Tibial nerve (tissue), 4 donors: ENCODE measurements around the gene FAM236B. TPM values are rescaled to one million over a fixed set of nuclear protein-coding genes. Genes with fewer than 3 reads are reported as not detected.
"Not testable (repeated sequence)": the region's sequence is repeated elsewhere in the genome, so short reads cannot be mapped to it uniquely, and the experiment has no call there.

Source experiments
- DNase-seq, 2 donors: peaks; one replicate each; pipeline ENCODE4 v3.0.0-alpha.2; 2019; ENCODE audit warnings: low spot score in 2 of 2
- H3K27ac ChIP-seq, 4 donors: fragments of 200-600 bp; sonication (generic) in 3 of 4; one replicate each; pipeline ENCODE4 v1.5.1; 2017 to 2019; ENCODE audit warnings: mild to moderate bottlenecking in 1 of 4
- H3K27me3 ChIP-seq, 2 donors: fragments of 200-600 bp; sonication (generic) in 1 of 2; one replicate each; pipeline versions ENCODE4 v1.5.1 to v1.6.0; 2017 to 2019
- H3K36me3 ChIP-seq, 3 donors: fragments of 200-600 bp; sonication (generic); one replicate each; pipeline ENCODE4 v1.5.1; 2018 to 2019
- H3K4me1 ChIP-seq, 4 donors: fragments of 200-600 bp; sonication (generic) in 3 of 4; one replicate each; pipeline ENCODE4 v1.5.1; 2017 to 2019
- H3K4me3 ChIP-seq, 4 donors: fragments of 200-600 bp; sonication (generic) in 3 of 4; one replicate each; pipeline ENCODE4 v1.5.1; 2017 to 2019; ENCODE audit warnings: mild to moderate bottlenecking in 1 of 4, moderate library complexity in 1 of 4
- H3K9me3 ChIP-seq, 4 donors: fragments of 200-600 bp; sonication (generic) in 3 of 4; one replicate each; pipeline ENCODE4 v1.5.1; 2017 to 2019
- WGBS, 2 donors: methylation state at CpG; one replicate each; pipeline ENCODE4 v1.1.5; 2018; 5-methylcytosine and 5-hydroxymethylcytosine counted together
- total RNA-seq, 4 donors: library from RNA; depleted of rRNA; stranded (reverse); fragments of >200 nt; gene quantifications; one replicate each; pipeline ENCODE4 v1.1.0, GENCODE V29; 2016

The FAM236B gene
- not detected for total RNA-seq

GRCh38 chrX:72782560-72782959 is at the start of gene FAM236B:
TSS of gene FAM236B (minus strand) at chrX:72782660. CDS start at chrX:72782560, 100 bp downstream.
- not testable (repeated sequence) for H3K9me3 ChIP-seq, DNase-seq, H3K36me3 ChIP-seq, H3K27me3 ChIP-seq, H3K27ac ChIP-seq, H3K4me1 ChIP-seq, H3K4me3 ChIP-seq
- WGBS, 2 donors = no CpG with 5 or more reads among the region's 15 CpGs

GRCh38 chrX:72830701-72831100 is 48.2 kb upstream of the FAM236B start:
- not testable (repeated sequence) for H3K27me3 ChIP-seq, DNase-seq, H3K4me3 ChIP-seq, H3K4me1 ChIP-seq, H3K36me3 ChIP-seq, H3K9me3 ChIP-seq, H3K27ac ChIP-seq
- WGBS, 2 donors = no CpG with 5 or more reads among the region's 13 CpGs

DNA sequence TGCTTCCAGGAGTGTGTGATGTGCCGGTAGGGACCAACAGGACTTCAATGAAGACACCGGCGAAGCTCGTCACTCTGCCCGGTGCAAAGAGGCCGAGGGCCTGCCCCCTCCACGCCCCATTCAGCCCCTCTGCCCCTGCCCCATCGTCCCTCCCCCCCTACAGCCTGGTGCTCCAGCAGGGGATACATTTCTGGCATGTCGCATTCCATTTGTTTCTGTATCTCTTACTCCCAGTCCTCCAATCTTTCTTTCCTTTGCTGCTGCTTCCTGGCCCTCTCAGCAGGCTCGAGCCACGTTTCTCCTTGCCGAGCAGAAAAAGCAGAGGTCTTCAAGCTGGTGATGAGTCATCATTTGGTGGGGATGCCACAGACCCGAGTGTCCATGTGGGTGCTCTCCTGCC is 25.6 kb upstream of the FAM236B start, which contains the start of gene FAM236D:
Gene FAM236D, minus strand, starts transcription at position 101 of the 400 bp plus-strand sequence. Its CDS starts 100 bp downstream, at position 1.
- not testable (repeated sequence) for H3K27ac ChIP-seq, H3K36me3 ChIP-seq, DNase-seq, H3K9me3 ChIP-seq, H3K27me3 ChIP-seq, H3K4me3 ChIP-seq, H3K4me1 ChIP-seq
- WGBS, 2 donors = no CpG with 5 or more reads among the region's 13 CpGs

- not testable (repeated sequence) for H3K27me3 ChIP-seq, H3K4me1 ChIP-seq, H3K36me3 ChIP-seq, H3K9me3 ChIP-seq, H3K27ac ChIP-seq, DNase-seq, H3K4me3 ChIP-seq
- WGBS, 2 donors = 80% methylated on average over 1 of the region's 3 CpGs; no CpG with 5 or more reads in 1 of the 2 donors
Measured at GRCh38 chrX:72790390-72790789, 7.9 kb upstream of the FAM236B start.

DNA sequence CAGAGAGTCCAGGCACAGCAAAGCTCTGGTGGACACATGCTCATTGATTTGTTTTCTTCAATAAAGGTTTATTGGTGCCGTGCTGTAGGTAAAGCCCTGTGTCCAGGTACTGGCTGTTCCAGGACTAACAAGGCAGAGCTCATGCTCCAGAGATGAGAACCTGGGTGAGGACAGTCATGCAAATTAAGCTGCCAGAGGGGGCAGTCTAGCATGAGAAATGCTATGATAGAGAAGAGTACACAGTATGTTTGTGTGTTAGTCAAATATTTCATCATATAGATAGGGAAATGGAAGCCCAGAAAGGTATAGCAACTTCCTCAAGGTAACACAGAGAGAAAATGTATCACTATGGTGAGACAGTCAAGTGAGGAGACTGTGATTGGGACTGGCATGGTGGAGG is 5.7 kb upstream of the FAM236B start:
- H3K4me3 ChIP-seq, DNase-seq, H3K27me3 ChIP-seq, H3K9me3 ChIP-seq, H3K4me1 ChIP-seq, H3K27ac ChIP-seq, H3K36me3 ChIP-seq: not testable (repeated sequence)
- WGBS, 2 donors = no CpG with 5 or more reads among the region's 1 CpG

GRCh38 chrX:72783964-72784363 is 1.5 kb upstream of the FAM236B start:
- WGBS, 2 donors = no CpG with 5 or more reads among the region's 6 CpGs
- not testable (repeated sequence) for H3K4me1 ChIP-seq, H3K4me3 ChIP-seq, H3K9me3 ChIP-seq, H3K27ac ChIP-seq, DNase-seq, H3K27me3 ChIP-seq, H3K36me3 ChIP-seq

DNA sequence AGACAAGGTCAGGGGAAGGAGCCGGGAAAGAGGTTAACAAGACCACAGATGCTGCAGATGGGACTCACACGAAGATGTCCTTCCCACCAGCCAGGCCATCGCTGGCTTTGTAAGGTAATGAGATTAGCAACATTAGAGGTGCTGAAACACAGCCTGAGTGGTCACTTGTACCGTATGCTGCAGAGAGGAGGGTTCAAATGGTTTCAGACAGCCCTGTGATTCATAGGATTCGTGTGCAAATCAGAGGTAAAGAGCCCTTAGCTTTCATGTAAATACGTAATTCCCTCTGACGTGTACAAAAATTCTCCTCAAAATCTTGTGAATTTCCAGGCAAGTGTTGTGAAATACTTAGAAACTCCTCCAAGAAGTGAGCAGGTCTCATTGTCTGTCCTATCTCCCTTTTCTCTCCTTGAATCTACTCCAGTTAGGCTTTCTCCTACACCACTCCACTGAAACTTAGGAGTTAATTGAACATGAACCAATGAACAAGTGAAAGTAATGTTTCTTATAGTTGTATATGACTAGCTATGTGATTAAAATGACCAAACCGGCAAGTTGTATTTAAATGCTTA is 991 bp upstream of the FAM236B start:
- DNase-seq, H3K27ac ChIP-seq, H3K27me3 ChIP-seq, H3K4me3 ChIP-seq, H3K36me3 ChIP-seq, H3K9me3 ChIP-seq, H3K4me1 ChIP-seq: not testable (repeated sequence)
- no CpG with 5 or more reads among the region's 8 CpGs for WGBS, 2 donors

- H3K27ac ChIP-seq, H3K36me3 ChIP-seq, DNase-seq, H3K4me3 ChIP-seq, H3K9me3 ChIP-seq, H3K27me3 ChIP-seq, H3K4me1 ChIP-seq: not testable (repeated sequence)
- WGBS, 2 donors = no CpG with 5 or more reads among the region's 6 CpGs
Measured at GRCh38 chrX:72778146-72778545, 4.3 kb downstream of the FAM236B start.

DNA sequence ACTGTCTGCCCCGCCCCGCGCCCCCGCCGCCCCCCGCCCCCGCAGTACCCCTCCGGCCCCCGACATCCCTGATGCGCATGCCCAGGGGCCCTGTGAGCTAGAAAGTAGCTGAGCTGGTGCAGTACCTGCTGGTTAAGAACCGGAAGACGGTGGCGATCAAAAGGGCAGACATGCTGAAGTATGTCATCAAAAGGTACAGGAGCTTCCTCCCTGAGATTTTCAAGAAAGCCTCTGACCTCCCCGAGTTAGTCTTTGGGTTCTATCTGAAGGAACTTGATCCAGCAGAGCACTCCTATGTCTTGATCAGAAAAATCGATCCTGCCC is 5.0 kb downstream of the FAM236B start:
- not testable (repeated sequence) for H3K9me3 ChIP-seq, H3K27ac ChIP-seq, H3K4me1 ChIP-seq, H3K36me3 ChIP-seq, H3K4me3 ChIP-seq, H3K27me3 ChIP-seq, DNase-seq
- WGBS, 2 donors = no CpG with 5 or more reads among the region's 15 CpGs

- not testable (repeated sequence) for H3K36me3 ChIP-seq, H3K27ac ChIP-seq, H3K27me3 ChIP-seq, H3K4me3 ChIP-seq, H3K4me1 ChIP-seq, DNase-seq, H3K9me3 ChIP-seq
- WGBS, 2 donors = no CpG with 5 or more reads among the region's 44 CpGs
Measured at GRCh38 chrX:72776653-72777466, 5.6 kb downstream of the FAM236B start, which contains the start of gene DMRTC1B. TSS of gene DMRTC1B (plus strand) at chrX:72776890. CDS start at chrX:72845136, 68,246 bp downstream.

DNA sequence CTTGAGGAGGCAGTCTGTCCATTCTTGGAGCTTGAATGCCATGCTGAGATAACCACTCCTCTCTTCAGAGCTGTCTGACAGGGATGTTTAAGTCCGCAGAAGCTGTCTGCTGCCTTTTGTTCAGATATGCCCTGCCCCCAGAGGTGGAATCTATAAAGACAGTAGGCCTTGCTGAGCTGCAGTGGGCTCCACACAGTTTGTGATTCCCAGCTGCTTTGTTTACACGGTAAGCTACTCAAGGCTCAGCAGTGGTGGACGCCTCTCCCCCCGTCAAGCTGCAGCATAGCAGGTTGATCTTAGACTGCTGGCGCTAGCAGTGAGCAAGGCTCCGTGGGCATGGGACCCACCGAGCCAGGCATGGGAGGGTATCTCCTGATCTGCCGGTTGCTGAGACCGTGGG is 22.0 kb downstream of the FAM236B start:
- H3K4me3 ChIP-seq, DNase-seq, H3K36me3 ChIP-seq, H3K27me3 ChIP-seq, H3K4me1 ChIP-seq, H3K27ac ChIP-seq, H3K9me3 ChIP-seq: not testable (repeated sequence)
- WGBS, 2 donors = no CpG with 5 or more reads among the region's 9 CpGs

DNA sequence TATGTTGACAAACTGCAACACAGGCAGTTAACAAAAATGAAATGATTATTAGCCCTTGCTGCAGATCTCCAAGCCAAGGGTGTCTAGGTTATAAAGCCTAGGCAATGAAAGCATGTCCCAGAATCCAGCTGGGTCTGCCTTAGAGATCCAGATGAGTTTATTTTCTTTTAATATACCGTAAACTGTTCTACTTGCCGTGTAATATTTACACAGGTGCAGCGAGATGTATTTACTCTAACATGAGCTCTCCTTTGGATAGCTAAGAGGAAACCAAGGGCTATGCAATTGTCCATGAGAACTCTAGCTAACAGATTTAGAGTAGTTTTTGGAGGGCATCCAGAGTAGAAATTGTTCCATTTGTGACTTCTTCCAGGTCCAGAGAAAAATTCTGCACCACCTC is 33.9 kb downstream of the FAM236B start:
- WGBS, 2 donors = no CpG with 5 or more reads among the region's 3 CpGs

GRCh38 chrX:72745546-72745945 is 36.9 kb downstream of the FAM236B start:
- no CpG with 5 or more reads among the region's 7 CpGs for WGBS, 2 donors
- H3K4me3 ChIP-seq, DNase-seq, H3K36me3 ChIP-seq, H3K27ac ChIP-seq, H3K4me1 ChIP-seq, H3K27me3 ChIP-seq, H3K9me3 ChIP-seq: not testable (repeated sequence)

More for the DNA sequence above, 33.9 kb downstream of the FAM236B start:
- H3K36me3 ChIP-seq, H3K4me1 ChIP-seq, DNase-seq, H3K27me3 ChIP-seq, H3K4me3 ChIP-seq, H3K27ac ChIP-seq, H3K9me3 ChIP-seq: not testable (repeated sequence)
